GM18858 (cell line): Measurements from ENCODE around the gene RAPGEF1.

Source experiments
- ATAC-seq: cut with Tn5 transposase; IDR thresholded peaks from one replicate; pipeline ENCODE4 v1.9.1; 2021; ENCODE audit not compliant: unreplicated experiment

Gene RAPGEF1

GRCh38 chr9:131610231-131610761, 129.6 kb downstream of the RAPGEF1 start:
- no peak for ATAC-seq

GRCh38 chr9:131609099-131609830, 130.6 kb downstream of the RAPGEF1 start:
- no peak for ATAC-seq

- ATAC-seq: no peak
These were observed 131.3 kb downstream of the RAPGEF1 start for GRCh38 chr9:131608493-131609037.

- ATAC-seq: no peak
These were observed 132.3 kb downstream of the RAPGEF1 start for GRCh38 chr9:131607591-131607990.

- ATAC-seq: no peak
These were observed 132.8 kb downstream of the RAPGEF1 start for GRCh38 chr9:131606896-131607567.

GRCh38 chr9:131605770-131606590, 133.9 kb downstream of the RAPGEF1 start:
- ATAC-seq: no peak

- ATAC-seq: no peak
These were observed 136.0 kb downstream of the RAPGEF1 start for GRCh38 chr9:131603711-131604439.

- ATAC-seq: no peak
These were observed 136.7 kb downstream of the RAPGEF1 start for GRCh38 chr9:131603199-131603598.

GRCh38 chr9:131601683-131602181, 138.1 kb downstream of the RAPGEF1 start:
- no peak for ATAC-seq

- no peak for ATAC-seq
These were observed 141.8 kb downstream of the RAPGEF1 start for GRCh38 chr9:131598121-131598520.

- ATAC-seq: no peak
These were observed 142.6 kb downstream of the RAPGEF1 start for GRCh38 chr9:131597246-131597645.

GRCh38 chr9:131596430-131596743, 143.5 kb downstream of the RAPGEF1 start:
- ATAC-seq: no peak

- ATAC-seq: no peak
These were observed 144.0 kb downstream of the RAPGEF1 start for GRCh38 chr9:131595696-131596429.

- ATAC-seq: no peak
These were observed 144.8 kb downstream of the RAPGEF1 start for GRCh38 chr9:131594906-131595665.

GRCh38 chr9:131593936-131594665, 145.8 kb downstream of the RAPGEF1 start:
- no peak for ATAC-seq

- ATAC-seq: no peak
These were observed 146.6 kb downstream of the RAPGEF1 start for GRCh38 chr9:131593091-131593820.

GRCh38 chr9:131591845-131592208, 148.0 kb downstream of the RAPGEF1 start:
- ATAC-seq: no peak
